OCI-LY7 (cell line): Measurements from ENCODE around the gene GSK3B. TPM values are rescaled to one million over a fixed set of nuclear protein-coding genes. Genes with fewer than 3 reads are reported as not detected.

Experiments
- BruUV-seq: library from RNA; stranded (reverse); fragments of 400-500 nt; replicated peaks from 2 replicates; lab custom pipeline; 2021; lab: Mats Ljungman, UMichigan
- CTCF ChIA-PET: fragments of 300-600 bp; sonication (Branson Sonifier 250); formaldehyde crosslinking; loops from one replicate; lab custom pipeline; 2022; ENCODE audit warnings: antibody characterized with exemption; ENCODE audit not compliant: unreplicated experiment; lab: Charles Lee
- POLR2A ChIA-PET: fragments of 300-600 bp; sonication (Branson Sonifier 250); formaldehyde crosslinking; loops from one replicate; lab custom pipeline; 2022; ENCODE audit warnings: antibody characterized with exemption; lab: Charles Lee
- DNase-seq: peaks from one replicate; pipeline ENCODE4 v3.0.0-alpha.2; 2015; ENCODE audit warnings: low spot score
- H2AFZ ChIP-seq: fragments of 200-600 bp; sonication (generic), shearing (Covaris generic); 2 replicates; pipeline ENCODE4 v1.6.1; 2014; ENCODE audit warnings: mild to moderate bottlenecking, antibody characterized with exemption, low read length, moderate library complexity
- H3K27ac ChIP-seq: fragments of 200-600 bp; sonication (generic); 2 replicates; pipeline ENCODE4 v1.5.1; 2014; ENCODE audit warnings: mixed run types, low read depth, mild to moderate bottlenecking, moderate library complexity, low read length, inconsistent platforms; ENCODE audit not compliant: poor library complexity, severe bottlenecking
- H3K36me3 ChIP-seq: fragments of 200-600 bp; sonication (generic); 2 replicates; pipeline ENCODE4 v1.6.1; 2014; ENCODE audit warnings: mild to moderate bottlenecking, antibody characterized with exemption, low read length, moderate library complexity, mixed read lengths; ENCODE audit not compliant: insufficient read depth
- H3K4me1 ChIP-seq: fragments of 200-600 bp; sonication (generic); 2 replicates; pipeline ENCODE4 v1.5.1; 2014; ENCODE audit warnings: mild to moderate bottlenecking, low read length; ENCODE audit not compliant: insufficient read depth, poor library complexity, severe bottlenecking
- H3K4me2 ChIP-seq: fragments of 200-600 bp; sonication (generic); 2 replicates; pipeline ENCODE4 v1.6.1; 2014; ENCODE audit warnings: mild to moderate bottlenecking, low read length
- H3K4me3 ChIP-seq: fragments of 200-600 bp; sonication (generic); 2 replicates; pipeline ENCODE4 v1.5.1; 2014; ENCODE audit warnings: mild to moderate bottlenecking, low read depth, low read length; ENCODE audit not compliant: poor library complexity, severe bottlenecking
- H3K79me2 ChIP-seq: fragments of 200-600 bp; sonication (generic); 2 replicates; pipeline ENCODE4 v1.6.1; 2016; ENCODE audit warnings: low read depth, mild to moderate bottlenecking, low read length, moderate library complexity, mixed read lengths; ENCODE audit not compliant: insufficient read depth
- H3K9me2 ChIP-seq: fragments of 200-600 bp; sonication (generic); 2 replicates; pipeline ENCODE4 v1.6.1; 2016; ENCODE audit warnings: mild to moderate bottlenecking, low read length, mixed read lengths; ENCODE audit not compliant: insufficient read depth
- H3K9me3 ChIP-seq: fragments of 200-600 bp; sonication (generic); 2 replicates; pipeline ENCODE4 v1.6.1; 2014; ENCODE audit warnings: mild to moderate bottlenecking, mixed run types, low read length, mixed read lengths
- H4K20me1 ChIP-seq: fragments of 200-600 bp; sonication (generic); 2 replicates; pipeline ENCODE4 v1.6.1; 2014; ENCODE audit warnings: mild to moderate bottlenecking, antibody characterized with exemption, low read length, moderate library complexity, mixed read lengths; ENCODE audit not compliant: insufficient read depth
- CTCF ChIP-seq: fragments of 200-600 bp; sonication (generic); conservative IDR thresholded peaks from 2 replicates; pipeline ENCODE4 v1.5.1; 2014; ENCODE audit warnings: mild to moderate bottlenecking, antibody characterized with exemption, low read length, moderate library complexity, mixed read lengths
- EZH2phosphoT487 ChIP-seq: fragments of 200-600 bp; sonication (generic); IDR thresholded peaks from 2 replicates; pipeline ENCODE4 v1.6.1; 2018; ENCODE audit warnings: low read depth, borderline replicate concordance, mild to moderate bottlenecking, mixed run types, antibody characterized with exemption, low read length, moderate library complexity, mixed read lengths
- intact Hi-C: fragments of 100-400 bp; cut with micrococcal nuclease; formaldehyde crosslinking; loops from one replicate; pipeline ENCODE4 v1.10.0; 2022; ENCODE audit not compliant: unreplicated experiment
- total RNA-seq, 2 experiments: library from RNA; depleted of rRNA in 1 of 2; stranded (reverse); fragments of >200 nt in 1 of 2; shearing (Covaris generic) in 1 of 2; gene quantifications; 2 replicates each; pipeline ENCODE4 v1.2.3, GENCODE V29; 2014 to 2022

Gene GSK3B
- total RNA-seq, 2 experiments from 2014 or later: 26.6 to 40.9 TPM

GRCh38 chr3:120114981-120115380 is 20.7 kb upstream of the GSK3B start:
- Histone ChIP-seq H3K27ac (no peak overlapping the region), H3K79me2 (no peaks in the 10 kb centered on the region), H3K9me2 (no peaks in the 10 kb centered on the region), H4K20me1 (no peaks in the 10 kb centered on the region), H3K4me3 (no peak overlapping the region), H3K9me3 (0 out of 2 replicates have a peak, but pooled peaks cover 8% of the 10 kb centered on the region), H3K4me2 (no peak overlapping the region), H3K36me3 (no peaks in the 10 kb centered on the region), H2AFZ (no peak overlapping the region), H3K4me1 (no peaks in the 10 kb centered on the region)
- POLR2A ChIA-PET: no interaction called here
- intact Hi-C loops: no loop called here
- BruUV-seq: no TSS peak
- TF ChIP-seq CTCF: no peak
- no peak for TF ChIP-seq EZH2phosphoT487
- no peak for DNase-seq
- CTCF ChIA-PET: no interaction called here

DNA sequence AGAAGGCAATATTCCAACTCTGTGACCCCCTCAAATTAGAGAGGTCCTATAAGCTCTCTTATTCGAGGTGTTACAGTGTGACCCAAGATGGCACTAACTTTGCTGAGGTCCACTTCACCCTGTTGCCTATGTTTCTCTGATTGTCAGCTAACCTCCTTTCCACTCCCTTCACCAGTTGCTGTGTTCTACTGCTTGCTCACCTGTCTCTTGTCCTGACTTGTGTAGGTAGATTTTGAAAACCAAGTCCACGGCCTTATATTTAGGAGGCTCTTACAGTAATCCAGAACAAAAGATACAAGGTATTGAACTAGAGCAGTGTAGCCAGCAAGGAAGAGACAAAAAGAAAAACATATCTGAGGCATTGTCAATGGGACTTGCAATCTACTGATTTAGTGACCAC is 20.1 kb upstream of the GSK3B start:
- ChIA-PET POLR2A (no interaction called here), CTCF (no interaction called here)
- Histone ChIP-seq H3K4me2 (no peak overlapping the region), H4K20me1 (no peaks in the 10 kb centered on the region), H3K4me1 (no peaks in the 10 kb centered on the region), H2AFZ (no peak overlapping the region), H3K4me3 (no peak overlapping the region), H3K27ac (no peak overlapping the region), H3K79me2 (no peaks in the 10 kb centered on the region), H3K9me2 (no peaks in the 10 kb centered on the region), H3K9me3 (0 out of 2 replicates have a peak, but pooled peaks cover 8% of the 10 kb centered on the region), H3K36me3 (no peaks in the 10 kb centered on the region)
- TF ChIP-seq CTCF (no peak), EZH2phosphoT487 (no peak)
- intact Hi-C loops: no loop called here
- no peak for DNase-seq
- no TSS peak for BruUV-seq
